ENCODE measurements around the gene KMT5B. TPM values are rescaled to one million over a fixed set of nuclear protein-coding genes. Genes with fewer than 3 reads are reported as not detected.
A peak's percentile ranks its signal among the peaks of the same experiment; 100 is the strongest.

Gene KMT5B
- polyA plus RNA-seq, 3 donors: 12.2 to 22.0 (median 19.5) TPM

GRCh38 chr11:68231621-68232020, 18.5 kb upstream of the KMT5B start:
- Histone ChIP-seq H3K9ac (ENCODE audit: insufficient read depth, low read length, poor library complexity, severe bottlenecking) (no peak overlapping the region), H3K79me2 (ENCODE audit: insufficient read depth, low read length) (no peaks in the 10 kb centered on the region), H3K9me3 (replicated peaks in 1 of 2; ENCODE audit: control insufficient read depth in 1 of 2, insufficient read depth in 1 of 2, low read length in 2 of 2) (peaks cover 16 to 19% of the 10 kb centered on the region in 2 donors), H3K4me1 (ENCODE audit: control insufficient read depth in 1 of 2, insufficient read depth in 2 of 2, low read length in 2 of 2) (no peaks in the 10 kb centered on the region), H3K36me3 (replicated peaks in 1 of 2; ENCODE audit: control insufficient read depth in 1 of 2, insufficient read depth in 2 of 2, low read length in 2 of 2) (no peaks in the 10 kb centered on the region), H4K20me1 (ENCODE audit: insufficient read depth, low read length) (no peaks in the 10 kb centered on the region), H2AFZ (ENCODE audit: insufficient read depth, low read depth, low read length, poor library complexity, severe bottlenecking) (no peak overlapping the region), H3K27ac (ENCODE audit: low read depth in 1 of 2, low read length in 2 of 2) (no peak overlapping the region), H3K4me3 (replicated peaks in 1 of 3; ENCODE audit: low read depth in 2 of 3, low read length in 3 of 3) (no peak overlapping the region), H3K4me2 (replicated peaks; ENCODE audit: extremely low read depth, low read length, poor library complexity, severe bottlenecking) (no peak overlapping the region), H3K27me3 (ENCODE audit: control insufficient read depth in 2 of 2, insufficient read depth in 2 of 2, low read length in 2 of 2) (no peaks in the 10 kb centered on the region)
- Mint-ChIP-seq H3K9me3 (peaks cover 14 to 48% (median 35%) of the 10 kb centered on the region in 7 donors), H3K27ac (no peak overlapping the region), H3K4me3 (no peak overlapping the region), H3K4me1 (no peaks in the 10 kb centered on the region), H3K36me3 (no peaks in the 10 kb centered on the region), H3K27me3 (ENCODE audit: low read depth in 3 of 3) (peaks cover 10 to 17% (median 14%) of the 10 kb centered on the region in 3 donors)
- no peak for TF ChIP-seq CTCF (IDR thresholded peaks at IDR 0.05)
- WGBS (ENCODE audit: insufficient coverage): 95% methylated on average over 5 of the region's 7 CpGs
- DNase-seq: no peak
- intact Hi-C loops (cut with micrococcal nuclease): no loop called here

- peaks cover 17 to 55% (median 37%) of the 10 kb centered on the region in 7 donors for H3K9me3 Mint-ChIP-seq
These were observed 16.5 kb upstream of the KMT5B start for GRCh38 chr11:68229601-68230000.

More at GRCh38 chr11:68229601-68230000, 16.5 kb upstream of the KMT5B start:
- TF ChIP-seq CTCF (IDR thresholded peaks at IDR 0.05): no peak
- no CpG with 5 or more reads among the region's 1 CpG for WGBS (ENCODE audit: insufficient coverage)
- Histone ChIP-seq H3K4me3 (replicated peaks in 1 of 3; ENCODE audit: low read depth in 2 of 3, low read length in 3 of 3) (no peak overlapping the region), H3K9ac (ENCODE audit: insufficient read depth, low read length, poor library complexity, severe bottlenecking) (no peak overlapping the region), H3K79me2 (ENCODE audit: insufficient read depth, low read length) (no peaks in the 10 kb centered on the region), H2AFZ (ENCODE audit: insufficient read depth, low read depth, low read length, poor library complexity, severe bottlenecking) (no peak overlapping the region), H3K27me3 (ENCODE audit: control insufficient read depth in 2 of 2, insufficient read depth in 2 of 2, low read length in 2 of 2) (no peaks in the 10 kb centered on the region), H4K20me1 (ENCODE audit: insufficient read depth, low read length) (no peaks in the 10 kb centered on the region), H3K4me2 (replicated peaks; ENCODE audit: extremely low read depth, low read length, poor library complexity, severe bottlenecking) (no peak overlapping the region), H3K4me1 (ENCODE audit: control insufficient read depth in 1 of 2, insufficient read depth in 2 of 2, low read length in 2 of 2) (no peaks in the 10 kb centered on the region), H3K27ac (ENCODE audit: low read depth in 1 of 2, low read length in 2 of 2) (no peak overlapping the region), H3K9me3 (replicated peaks in 1 of 2; ENCODE audit: control insufficient read depth in 1 of 2, insufficient read depth in 1 of 2, low read length in 2 of 2) (peaks cover 16 to 31% of the 10 kb centered on the region in 2 donors), H3K36me3 (replicated peaks in 1 of 2; ENCODE audit: control insufficient read depth in 1 of 2, insufficient read depth in 2 of 2, low read length in 2 of 2) (no peaks in the 10 kb centered on the region)
- intact Hi-C loops (cut with micrococcal nuclease): no loop called here
- Mint-ChIP-seq H3K36me3 (no peaks in the 10 kb centered on the region), H3K4me3 (no peak overlapping the region), H3K27ac (no peak overlapping the region), H3K4me1 (no peaks in the 10 kb centered on the region), H3K27me3 (ENCODE audit: low read depth in 3 of 3) (peaks cover 8 to 13% (median 9%) of the 10 kb centered on the region in 3 donors)
- DNase-seq: peak in 1 of 3 donors; percentile 34
